ENCODE measurements around the gene NCK2. TPM values are rescaled to one million over a fixed set of nuclear protein-coding genes. Genes with fewer than 3 reads are reported as not detected.
"Not testable (repeated sequence)": the region's sequence is repeated elsewhere in the genome, so short reads cannot be mapped to it uniquely, and the experiment has no call there.

NCK2 gene
- total RNA-seq, 1 experiment from 2014 or later = 12.4 TPM

- in situ Hi-C loops (cut with HindIII; ENCODE audit: low sequenced_read_pairs) = no loop called here
- no peak for DNase-seq (ENCODE audit: low spot score)
These were observed 148.6 kb downstream of the NCK2 start for GRCh38 chr2:105893011-105893995.

DNA sequence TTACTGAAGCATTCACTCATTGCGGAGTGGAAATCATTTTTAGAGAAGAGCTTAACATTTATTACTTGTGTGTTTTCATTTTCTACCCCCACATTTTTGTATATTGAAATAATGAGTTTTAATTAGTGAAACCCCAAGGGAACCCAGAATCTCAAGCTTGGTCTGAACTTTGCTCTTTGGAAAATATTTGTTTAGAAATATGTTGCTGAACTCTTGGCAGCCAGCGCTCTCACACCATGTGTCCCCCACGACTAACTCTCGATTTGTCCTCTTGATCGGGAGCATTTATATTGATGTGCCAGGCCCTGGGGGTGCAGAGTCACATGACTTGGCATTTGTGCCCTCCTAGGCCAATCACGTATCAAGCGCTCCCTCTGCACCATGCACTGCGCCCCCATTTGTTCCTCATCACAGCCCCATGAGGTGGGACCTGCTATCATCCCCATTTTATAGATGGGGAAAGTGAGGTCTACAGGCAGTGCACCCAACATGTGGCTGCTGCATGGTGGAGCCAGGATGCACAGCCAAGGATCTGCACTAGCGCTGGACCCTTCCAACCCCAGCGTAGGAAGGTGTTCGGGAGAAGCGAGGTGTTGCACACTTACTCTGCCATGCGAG, 149.7 kb downstream of the NCK2 start:
- DNase-seq (ENCODE audit: low spot score) = no peak
- in situ Hi-C loops (cut with HindIII; ENCODE audit: low sequenced_read_pairs) = no loop called here

DNA sequence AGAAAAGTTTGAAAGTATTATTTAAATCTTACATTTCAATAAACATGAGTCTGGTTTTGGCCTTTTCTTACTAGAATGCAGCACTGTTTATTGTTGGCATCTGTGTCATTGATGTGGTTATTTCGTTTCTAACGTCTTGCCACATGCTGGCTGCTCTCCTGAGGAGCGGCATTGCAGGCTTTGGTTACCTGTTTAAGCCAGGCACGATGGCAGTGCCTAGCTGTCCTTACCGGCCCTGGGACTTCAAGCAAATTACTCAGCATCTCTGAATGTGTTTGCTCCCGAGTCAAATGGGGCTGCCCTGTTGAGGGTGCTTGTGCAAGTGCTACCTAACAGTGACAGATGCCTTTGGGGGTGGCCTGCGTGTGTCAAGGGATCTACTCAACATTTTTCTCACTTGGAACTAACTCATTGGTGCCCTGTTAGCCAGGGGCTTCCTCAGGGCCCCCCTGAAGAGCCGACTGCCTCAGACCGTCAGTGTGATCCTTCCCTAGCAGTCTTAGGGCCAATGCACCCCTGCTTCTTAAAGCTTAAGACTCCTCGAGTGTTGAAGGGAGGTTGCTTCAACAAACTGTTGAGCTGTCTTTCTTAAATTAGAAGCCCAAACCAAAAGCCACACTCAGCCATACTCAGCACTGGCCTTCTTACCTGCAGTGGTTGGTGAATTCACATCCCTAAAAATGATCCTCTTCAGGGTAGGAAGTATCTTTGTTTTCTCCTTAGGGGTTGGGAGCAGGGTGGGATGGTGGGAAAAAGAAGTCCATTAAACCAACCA, 151.5 kb downstream of the NCK2 start:
- in situ Hi-C loops (cut with HindIII; ENCODE audit: low sequenced_read_pairs) = no loop called here
- no peak for DNase-seq (ENCODE audit: low spot score)

DNA sequence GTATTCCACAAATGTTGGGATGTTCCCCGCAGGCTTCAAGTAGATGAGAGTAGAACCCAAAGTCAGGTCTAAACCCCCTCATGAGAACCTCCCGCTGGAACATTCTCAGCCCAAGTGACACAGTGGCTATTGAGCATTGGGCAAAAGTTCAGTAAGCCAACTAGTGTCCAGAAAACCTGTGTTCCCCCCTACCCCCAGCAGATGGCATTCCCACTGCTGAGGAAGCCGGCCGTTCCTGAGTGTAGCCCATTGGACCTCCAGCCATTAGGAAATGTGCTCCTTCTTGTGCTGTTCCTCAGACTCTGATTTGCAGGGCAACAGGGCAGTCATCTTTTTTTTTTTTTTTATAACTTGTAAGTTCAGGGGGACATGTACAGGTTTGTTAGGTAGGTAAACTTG, 152.1 kb downstream of the NCK2 start:
- no peak for DNase-seq (ENCODE audit: low spot score)
- in situ Hi-C loops (cut with HindIII; ENCODE audit: low sequenced_read_pairs) = no loop called here

DNA sequence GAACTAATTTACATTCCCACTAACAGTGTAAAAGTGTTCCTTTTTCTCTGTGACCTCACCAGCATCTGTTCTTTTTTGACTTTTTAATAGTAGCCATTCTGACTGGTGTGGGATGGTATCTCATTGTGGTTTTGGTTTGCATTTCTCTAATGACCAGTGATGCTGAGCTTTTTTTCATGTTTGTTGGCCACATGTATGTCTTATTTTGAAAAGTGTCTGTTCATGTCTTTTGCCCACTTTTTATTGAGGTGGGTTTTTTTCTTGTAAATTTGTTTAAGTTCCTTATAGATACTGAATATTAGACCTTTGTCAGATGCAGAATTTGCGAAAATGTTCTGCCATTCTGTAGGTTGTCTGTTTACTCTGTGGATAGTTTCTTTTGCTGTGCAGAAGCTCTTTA, 153.0 kb downstream of the NCK2 start:
- DNase-seq (ENCODE audit: low spot score); in situ Hi-C loops (cut with HindIII; ENCODE audit: low sequenced_read_pairs): not testable (repeated sequence)

DNA sequence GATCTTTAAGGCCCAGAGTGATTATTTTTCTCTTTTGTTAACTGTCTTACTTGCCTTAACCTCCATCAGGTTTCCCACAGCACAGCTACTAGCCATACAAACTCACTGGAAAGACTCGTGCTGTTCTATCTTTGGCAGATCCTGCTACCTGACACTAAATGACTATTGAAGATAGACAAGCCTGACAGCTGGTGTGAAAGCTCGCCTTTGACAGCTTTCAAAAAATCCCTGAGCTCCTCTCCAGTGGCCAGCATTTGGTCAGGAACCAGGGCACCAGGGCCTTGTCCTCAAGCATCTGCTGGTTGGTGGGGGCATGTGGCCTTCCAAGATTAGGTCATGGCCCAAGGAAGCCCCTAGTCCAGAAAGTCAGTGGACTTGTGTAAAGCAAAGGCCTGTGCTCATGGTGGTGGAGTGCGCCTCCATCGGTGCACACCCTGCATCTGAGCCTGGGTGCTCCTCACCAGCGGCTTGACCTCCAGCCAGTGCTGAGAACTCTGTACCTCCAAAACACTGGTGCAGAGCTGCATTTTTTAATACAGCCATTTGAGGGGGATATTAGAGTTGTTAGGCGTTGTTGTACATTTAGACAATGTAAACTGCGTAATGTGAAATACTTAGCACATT, 158.5 kb downstream of the NCK2 start:
- no peak for DNase-seq (ENCODE audit: low spot score)

DNA sequence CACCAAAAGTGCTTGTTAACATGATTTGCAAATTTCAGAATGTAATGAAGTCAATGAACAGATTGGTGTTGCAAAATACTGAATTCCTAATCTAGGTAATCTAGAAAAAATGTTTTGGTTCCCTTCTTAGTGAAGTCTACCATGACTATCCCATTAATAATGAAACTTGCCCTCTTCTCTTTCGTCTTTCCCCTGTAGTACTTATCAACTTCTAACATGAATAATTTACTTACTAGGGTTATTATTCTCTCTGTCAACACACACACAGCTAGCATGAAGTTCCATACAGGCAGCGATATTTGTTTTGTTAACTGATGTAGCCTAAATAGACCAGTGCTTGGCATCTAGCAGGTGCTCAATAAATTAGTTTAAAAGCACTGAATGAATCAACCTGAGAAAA, 160.2 kb downstream of the NCK2 start:
- in situ Hi-C loops (cut with HindIII; ENCODE audit: low sequenced_read_pairs) = no loop called here
- DNase-seq (ENCODE audit: low spot score) = no peak

More for the DNA sequence above, 158.5 kb downstream of the NCK2 start:
- in situ Hi-C loops (cut with HindIII; ENCODE audit: low sequenced_read_pairs) = no loop called here

GRCh38 chr2:105906481-105906880, 161.8 kb downstream of the NCK2 start:
- in situ Hi-C loops (cut with HindIII; ENCODE audit: low sequenced_read_pairs) = no loop called here
- no peak for DNase-seq (ENCODE audit: low spot score)

GRCh38 chr2:105907184-105907583, 162.5 kb downstream of the NCK2 start:
- in situ Hi-C loops (cut with HindIII; ENCODE audit: low sequenced_read_pairs) = no loop called here
- no peak for DNase-seq (ENCODE audit: low spot score)

- DNase-seq (ENCODE audit: low spot score) = no peak
These were observed 164.5 kb downstream of the NCK2 start for GRCh38 chr2:105909215-105909614.

DNA sequence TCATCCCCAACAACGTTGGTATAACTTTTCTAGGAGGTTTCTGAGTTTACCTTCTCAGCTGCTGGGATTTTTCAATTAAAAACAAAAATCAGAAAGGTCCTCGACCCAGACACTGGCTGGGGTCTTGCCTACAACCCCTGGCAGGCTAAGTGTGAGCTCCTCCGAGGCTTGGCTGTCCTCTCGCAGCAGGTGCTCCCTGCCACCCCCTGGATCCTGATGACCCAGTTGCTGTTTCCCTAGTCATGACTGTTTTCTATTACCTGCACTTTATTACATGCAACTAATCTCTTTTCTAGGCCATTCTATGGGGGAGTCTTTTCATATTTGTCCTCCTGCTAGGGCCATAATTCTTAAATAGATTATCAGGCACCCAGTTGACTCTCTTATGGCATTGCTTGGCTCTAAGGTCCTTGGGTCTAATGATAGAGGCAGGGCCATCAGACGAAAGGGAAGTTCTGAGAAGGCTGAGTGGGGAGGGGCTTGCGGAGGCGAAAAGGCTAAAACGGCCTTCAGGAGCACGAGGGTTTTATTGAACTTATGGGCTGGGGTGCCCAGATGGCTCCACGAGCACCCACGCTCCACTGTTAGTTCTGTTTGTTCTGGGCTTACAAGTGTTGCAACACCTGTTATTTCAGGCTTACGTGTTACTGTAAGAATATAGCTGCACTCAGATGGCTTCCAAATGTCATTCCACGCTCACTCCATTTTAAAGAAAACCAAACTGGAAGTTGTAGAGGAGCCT, 166.0 kb downstream of the NCK2 start:
- in situ Hi-C loops (cut with HindIII; ENCODE audit: low sequenced_read_pairs) = no loop called here
- no peak for DNase-seq (ENCODE audit: low spot score)

More at GRCh38 chr2:105909215-105909614, 164.5 kb downstream of the NCK2 start:
- in situ Hi-C loops (cut with HindIII; ENCODE audit: low sequenced_read_pairs) = no loop called here

DNA sequence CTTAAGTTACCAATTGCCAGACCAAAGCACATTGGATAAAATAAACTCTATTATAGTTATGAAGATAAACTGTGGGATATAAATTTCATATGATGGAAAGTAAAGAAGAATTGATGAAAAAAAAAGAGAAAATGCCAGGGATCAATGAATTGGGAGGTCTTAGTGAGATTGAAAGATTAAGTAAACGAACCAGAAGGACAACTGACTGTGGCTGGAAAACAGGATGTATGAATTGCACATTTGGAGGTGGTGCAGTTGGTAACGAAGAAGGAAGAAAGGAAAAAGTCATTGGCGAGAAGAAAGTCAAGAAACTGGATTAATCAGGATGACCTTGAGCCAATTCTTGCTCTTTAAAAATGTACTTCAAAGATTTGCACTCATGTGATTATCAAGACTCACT, 166.7 kb downstream of the NCK2 start:
- in situ Hi-C loops (cut with HindIII; ENCODE audit: low sequenced_read_pairs) = no loop called here
- no peak for DNase-seq (ENCODE audit: low spot score)

GRCh38 chr2:105912081-105912480, 167.4 kb downstream of the NCK2 start:
- DNase-seq (ENCODE audit: low spot score) = no peak
- in situ Hi-C loops (cut with HindIII; ENCODE audit: low sequenced_read_pairs) = no loop called here

DNA sequence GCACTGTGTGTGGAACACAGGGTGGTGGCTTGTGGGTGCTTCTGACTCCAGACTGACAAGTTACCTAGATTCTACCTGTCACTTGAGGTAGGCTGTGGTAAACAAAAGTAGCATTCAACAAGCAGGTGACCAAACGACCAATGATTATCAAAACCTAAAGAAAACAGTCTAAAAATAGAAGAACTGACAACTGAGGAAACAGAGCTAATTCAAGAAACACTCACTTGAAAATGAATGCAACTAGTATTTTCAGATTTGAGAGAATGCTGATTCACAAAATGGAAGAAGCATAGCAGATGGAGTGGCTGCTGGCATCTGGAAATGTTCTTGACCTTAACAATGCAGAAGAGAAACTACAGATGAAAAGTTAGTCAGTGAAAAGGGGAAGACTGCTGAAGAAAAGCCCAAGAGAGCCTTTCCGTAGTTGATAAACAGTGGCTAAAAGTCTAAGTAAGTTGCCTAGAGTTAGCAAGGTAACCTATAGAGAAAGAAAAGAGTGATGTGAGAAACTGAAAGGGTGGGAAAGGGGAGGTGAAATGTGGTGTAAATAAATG, 170.4 kb downstream of the NCK2 start:
- in situ Hi-C loops (cut with HindIII; ENCODE audit: low sequenced_read_pairs) = no loop called here
- DNase-seq (ENCODE audit: low spot score) = no peak

DNA sequence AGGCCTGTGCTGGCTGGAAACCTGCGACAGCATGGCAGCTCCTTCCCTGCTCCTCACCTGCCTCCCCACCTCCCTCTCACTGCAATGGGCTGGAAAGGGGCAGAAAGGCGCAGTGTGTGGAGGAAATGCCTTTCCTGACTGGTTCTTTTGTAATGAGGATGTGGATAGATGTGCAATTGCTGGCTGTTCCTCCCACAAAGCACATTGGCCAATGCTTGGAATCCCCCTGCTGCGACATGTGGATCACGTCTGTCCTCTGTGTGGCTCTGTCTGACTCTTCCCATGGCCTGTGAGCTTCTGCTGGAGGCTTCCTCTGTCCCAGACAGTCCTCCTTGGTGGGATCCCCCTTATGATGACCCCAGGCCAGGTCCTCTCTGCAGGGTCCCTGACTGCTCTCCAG, 172.5 kb downstream of the NCK2 start:
- DNase-seq (ENCODE audit: low spot score) = no peak
- in situ Hi-C loops (cut with HindIII; ENCODE audit: low sequenced_read_pairs) = no loop called here

DNA sequence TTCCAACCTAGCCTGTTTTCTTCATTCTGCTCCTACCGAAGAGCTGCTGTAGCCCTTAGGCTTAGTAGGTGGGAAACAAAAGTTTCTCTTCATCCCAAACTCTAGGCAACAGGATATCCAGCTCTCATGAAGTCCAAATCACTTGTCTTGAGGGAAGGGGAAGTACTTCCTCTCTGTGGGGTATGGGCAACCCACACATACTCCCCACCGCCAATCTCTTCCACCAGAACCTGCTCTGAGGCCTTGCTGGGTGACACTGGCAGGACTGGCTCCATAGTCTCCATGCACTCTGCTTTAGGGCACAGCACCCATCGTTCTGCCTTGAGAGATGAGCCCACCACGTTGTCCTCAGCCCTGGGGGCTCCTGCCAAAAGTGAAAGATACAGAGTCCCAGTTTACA, 173.0 kb downstream of the NCK2 start:
- no peak for DNase-seq (ENCODE audit: low spot score)
- in situ Hi-C loops (cut with HindIII; ENCODE audit: low sequenced_read_pairs) = no loop called here

GRCh38 chr2:105919191-105919811, 174.6 kb downstream of the NCK2 start:
- no peak for DNase-seq (ENCODE audit: low spot score)
- in situ Hi-C loops (cut with HindIII; ENCODE audit: low sequenced_read_pairs) = no loop called here

- no peak for DNase-seq (ENCODE audit: low spot score)
- in situ Hi-C loops (cut with HindIII; ENCODE audit: low sequenced_read_pairs) = no loop called here
These were observed 175.1 kb downstream of the NCK2 start for GRCh38 chr2:105919826-105920225.

All from G401 (cell line).